Lower leg skin (tissue), 3 donors: ENCODE measurements around the gene FHAD1.

Experiments
- CTCF ChIP-seq, 3 donors: fragments of 450-650 bp; IDR thresholded peaks; one replicate each; pipeline ENCODE4 v1.5.1; 2016; ENCODE audit warnings: antibody characterized with exemption in 3 of 3, mild to moderate bottlenecking in 3 of 3, moderate library complexity in 2 of 3
- POLR2A ChIP-seq, 2 donors: fragments of 450-650 bp; IDR thresholded peaks; one replicate each; pipeline ENCODE4 v1.6.1; 2016 to 2017; ENCODE audit warnings: antibody characterized with exemption in 2 of 2, mild to moderate bottlenecking in 1 of 2, moderate library complexity in 1 of 2

DNA sequence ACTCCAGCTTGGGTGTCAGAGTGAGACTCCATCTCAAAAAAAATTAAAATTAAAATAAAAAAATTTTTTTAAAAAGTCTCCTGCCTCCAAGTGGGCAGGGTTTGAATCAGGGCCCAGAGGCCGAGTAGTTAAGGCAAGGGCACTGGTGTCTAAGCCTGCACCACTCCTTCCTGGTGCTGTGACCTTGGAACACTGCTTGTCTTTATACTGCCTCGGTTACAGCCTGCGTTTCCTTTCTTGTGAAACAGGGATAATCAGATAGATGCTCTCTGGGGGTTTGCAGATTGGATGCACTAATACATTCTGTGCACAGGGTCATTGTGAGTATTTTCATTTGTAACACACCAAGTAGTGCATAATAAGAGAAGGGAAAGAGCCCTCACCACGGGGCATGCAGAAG lies 104.3 kb downstream of the FHAD1 start:
- TF ChIP-seq CTCF (IDR thresholded peaks at IDR 0.05) (no peak), POLR2A (IDR thresholded peaks at IDR 0.05) (no peak)
